Measurements from ENCODE around the gene FHOD3.

GRCh38 chr18:36728345-36728744 lies 430.8 kb downstream of the FHOD3 start:
- TF ChIP-seq CTCF (IDR thresholded peaks at IDR 0.05; ENCODE audit: low read depth, low read length, missing input control) (no peak), RAD21 (IDR thresholded peaks at IDR 0.05) (no peak), REST (IDR thresholded peaks at IDR 0.05) (no peak), HNF4A (conservative IDR thresholded peaks at IDR 0.05) (no peak), ATF3 (IDR thresholded peaks at IDR 0.05) (no peak), GABPA (IDR thresholded peaks at IDR 0.05 in 1 of 2, conservative IDR thresholded peaks at IDR 0.05 in 1 of 2) (no peak)
